ENCODE data around the gene TADA1. TPM values are rescaled to one million over a fixed set of nuclear protein-coding genes. Genes with fewer than 3 reads are reported as not detected.
A peak's percentile ranks its signal among the peaks of the same experiment; 100 is the strongest.

The TADA1 gene
- total RNA-seq, 1 experiment from 2014 or later, result 16.0 TPM

DNA sequence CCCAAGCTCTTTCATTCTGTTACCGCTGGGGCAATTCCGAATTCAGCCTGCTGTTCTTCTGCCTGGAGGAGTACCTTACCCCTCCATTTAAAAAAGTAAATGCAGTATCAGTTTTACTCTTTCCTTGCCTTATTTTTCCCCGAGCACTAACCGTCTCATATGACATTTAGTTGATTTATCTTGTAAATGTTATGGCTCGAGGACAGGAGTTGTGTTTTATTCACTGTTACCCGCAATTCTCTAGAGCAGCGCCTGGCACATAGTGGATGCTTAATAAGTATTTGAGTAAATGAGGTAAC, 425 bp upstream of the TADA1 start (continued):
- TF ChIP-seq, protein P1, sequence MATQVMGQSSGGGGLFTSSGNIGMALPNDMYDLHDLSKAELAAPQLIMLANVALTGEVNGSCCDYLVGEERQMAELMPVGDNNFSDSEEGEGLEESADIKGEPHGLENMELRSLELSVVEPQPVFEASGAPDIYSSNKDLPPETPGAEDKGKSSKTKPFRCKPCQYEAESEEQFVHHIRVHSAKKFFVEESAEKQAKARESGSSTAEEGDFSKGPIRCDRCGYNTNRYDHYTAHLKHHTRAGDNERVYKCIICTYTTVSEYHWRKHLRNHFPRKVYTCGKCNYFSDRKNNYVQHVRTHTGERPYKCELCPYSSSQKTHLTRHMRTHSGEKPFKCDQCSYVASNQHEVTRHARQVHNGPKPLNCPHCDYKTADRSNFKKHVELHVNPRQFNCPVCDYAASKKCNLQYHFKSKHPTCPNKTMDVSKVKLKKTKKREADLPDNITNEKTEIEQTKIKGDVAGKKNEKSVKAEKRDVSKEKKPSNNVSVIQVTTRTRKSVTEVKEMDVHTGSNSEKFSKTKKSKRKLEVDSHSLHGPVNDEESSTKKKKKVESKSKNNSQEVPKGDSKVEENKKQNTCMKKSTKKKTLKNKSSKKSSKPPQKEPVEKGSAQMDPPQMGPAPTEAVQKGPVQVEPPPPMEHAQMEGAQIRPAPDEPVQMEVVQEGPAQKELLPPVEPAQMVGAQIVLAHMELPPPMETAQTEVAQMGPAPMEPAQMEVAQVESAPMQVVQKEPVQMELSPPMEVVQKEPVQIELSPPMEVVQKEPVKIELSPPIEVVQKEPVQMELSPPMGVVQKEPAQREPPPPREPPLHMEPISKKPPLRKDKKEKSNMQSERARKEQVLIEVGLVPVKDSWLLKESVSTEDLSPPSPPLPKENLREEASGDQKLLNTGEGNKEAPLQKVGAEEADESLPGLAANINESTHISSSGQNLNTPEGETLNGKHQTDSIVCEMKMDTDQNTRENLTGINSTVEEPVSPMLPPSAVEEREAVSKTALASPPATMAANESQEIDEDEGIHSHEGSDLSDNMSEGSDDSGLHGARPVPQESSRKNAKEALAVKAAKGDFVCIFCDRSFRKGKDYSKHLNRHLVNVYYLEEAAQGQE (IDR thresholded peaks at IDR 0.05; ENCODE audit: low read depth), result no peak

DNA sequence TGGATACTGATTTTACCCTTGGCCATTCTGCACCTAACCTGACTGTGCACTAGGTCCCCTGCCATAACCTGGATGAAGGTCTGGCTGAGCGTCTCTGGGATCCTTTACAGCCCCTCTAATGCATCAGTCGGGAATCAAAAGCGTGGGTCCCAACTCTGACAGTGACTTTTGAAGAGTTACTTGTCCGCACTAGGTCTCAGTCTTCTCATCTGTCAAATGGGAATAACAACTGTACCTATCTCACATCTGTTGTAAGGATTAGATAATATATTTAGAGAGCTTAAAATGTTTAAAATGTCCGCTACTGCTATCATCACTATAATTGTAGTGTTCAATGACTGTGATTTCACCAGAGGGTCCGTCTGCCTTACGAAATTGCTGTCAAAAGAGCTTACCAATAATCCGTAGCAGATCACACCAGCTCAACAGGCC, 746 bp downstream of the TADA1 start:
- ChIA-PET RAD21 (ENCODE audit: low non-redundant PET in 1 of 2, low total read pairs in 2 of 2, uncharacterized antibody in 2 of 2, unreplicated experiment in 2 of 2) (no interaction called here), POLR2A (no interaction called here), CTCF (interaction anchor here (0.9 to 1.6 kb wide), 2 partner anchors 36 to 183 kb away, joined by 3 to 8 read pairs; partner anchors contain the start of gene POGK)
- Histone ChIP-seq H3K9me3 (ENCODE audit: control insufficient read depth in 1 of 2, insufficient read depth in 1 of 2, low read depth in 1 of 2, low read length in 2 of 2) (no peaks in the 10 kb centered on the region), H3K4me3 (replicated peaks in 1 of 2; ENCODE audit: low read depth in 1 of 2, low read length in 2 of 2) (peak overlapping the region; percentile 69 to 71), H3K36me3 (ENCODE audit: control insufficient read depth in 1 of 2, insufficient read depth in 2 of 2, low read length in 2 of 2) (no peaks in the 10 kb centered on the region), H3K79me2 (ENCODE audit: insufficient read depth, low read length) (peaks cover 54% of the 10 kb centered on the region), H3K27ac (ENCODE audit: low read depth, low read length) (peak overlapping the region; percentile 80), H3K9me2 (ENCODE audit: insufficient read depth) (no peaks in the 10 kb centered on the region; the same call in 1 of the 2 replicates), H3K4me2 (ENCODE audit: low read length) (peak overlapping the region; percentile 88), H4K20me1 (ENCODE audit: insufficient read depth) (0 out of 2 replicates have a peak, but pooled peaks cover 6% of the 10 kb centered on the region), H3K9ac (ENCODE audit: low read length) (peak overlapping the region; percentile 91), H3K27me3 (ENCODE audit: insufficient read depth, low read length) (no peaks in the 10 kb centered on the region), H2AFZ (ENCODE audit: low read depth, low read length, poor library complexity, severe bottlenecking) (no peak overlapping the region), H3K4me1 (ENCODE audit: control insufficient read depth in 1 of 2, insufficient read depth in 2 of 2, low read length in 2 of 2) (peaks cover 15 to 21% of the 10 kb centered on the region in 2 experiments)
- 0 out of 2 replicates have a peak, but pooled peaks have one; percentile 16 for TF ChIP-seq SIN3A (IDR thresholded peaks at IDR 0.05; ENCODE audit: low read depth)
- TF ChIP-seq, protein P2, sequence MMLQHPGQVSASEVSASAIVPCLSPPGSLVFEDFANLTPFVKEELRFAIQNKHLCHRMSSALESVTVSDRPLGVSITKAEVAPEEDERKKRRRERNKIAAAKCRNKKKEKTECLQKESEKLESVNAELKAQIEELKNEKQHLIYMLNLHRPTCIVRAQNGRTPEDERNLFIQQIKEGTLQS (IDR thresholded peaks at IDR 0.05), result no peak
- DNase-seq (ENCODE audit: low read depth, low spot score), result no peak
- ATAC-seq, result no peak
- BruUV-seq (replicated peaks), result no TSS peak
- intact Hi-C loops (cut with micrococcal nuclease), result no loop called here
